NT2/D1 (cell line): Measurements from ENCODE around the gene OSM.

Source experiments
- SUZ12 ChIP-seq: IDR thresholded peaks from 2 replicates; pipeline ENCODE4 v1.6.1; 2011; ENCODE audit not compliant: insufficient read length, insufficient read depth; ENCODE audit errors: extremely low read depth
- YY1 ChIP-seq: IDR thresholded peaks from 2 replicates; pipeline ENCODE4 v1.6.1; 2011; ENCODE audit not compliant: insufficient read length, insufficient read depth
- ZNF274 ChIP-seq: IDR thresholded peaks from 2 replicates; pipeline ENCODE4 v1.6.1; 2011; ENCODE audit warnings: mild to moderate bottlenecking, low read depth, low read length

DNA sequence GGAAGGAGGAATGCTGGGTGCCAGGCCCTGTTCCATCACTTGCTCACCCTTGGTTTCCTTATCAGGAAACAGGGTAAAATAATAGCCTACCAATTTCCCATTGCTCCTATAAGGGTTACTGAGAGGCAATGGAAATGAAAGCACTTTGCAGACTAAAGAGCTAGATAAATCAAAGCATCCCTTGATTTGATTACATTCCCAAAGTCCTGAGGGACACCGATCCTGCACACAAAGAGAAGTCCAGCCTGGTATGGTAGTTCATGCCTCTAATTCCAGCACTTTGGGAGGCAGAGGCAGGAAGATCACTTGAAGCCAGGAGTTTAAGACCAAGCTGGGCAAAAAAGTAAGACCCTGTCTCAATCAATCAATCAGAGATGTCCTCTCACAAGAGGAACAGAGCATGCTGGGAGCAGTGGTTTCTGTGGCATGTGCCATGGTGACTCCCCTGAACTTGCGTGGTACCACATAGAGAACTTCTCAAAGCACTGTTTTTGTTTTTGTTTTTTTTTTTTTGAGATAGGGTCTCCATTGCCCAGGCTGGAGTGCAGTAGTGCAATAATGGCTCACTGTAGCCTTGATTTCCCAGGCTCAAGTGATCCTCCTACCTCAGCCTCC is 49.4 kb upstream of the OSM start:
- TF ChIP-seq ZNF274, result no peak
- TF ChIP-seq YY1, result no peak
- no peak for TF ChIP-seq SUZ12
